Transverse colon (tissue), 4 donors: ENCODE results near the gene SLC22A1.

Experiments used
- CTCF ChIP-seq, 5 experiments: fragments of 200-600 bp in 3 of 5; fragments of 450-650 bp in 2 of 5; sonication (generic) in 3 of 5; IDR thresholded peaks; 1 replicate in 2 of 5; 2 replicates in 3 of 5; pipeline ENCODE4 v1.5.1; 2016 to 2017; ENCODE audit warnings: antibody characterized with exemption in 5 of 5, inconsistent platforms in 3 of 5, mild to moderate bottlenecking in 2 of 5, moderate library complexity in 1 of 5
- POLR2AphosphoS5 ChIP-seq, 3 donors: sonication (generic); formaldehyde crosslinking; IDR thresholded peaks; one replicate each; pipeline ENCODE4 v1.6.1; 2016; ENCODE audit warnings: antibody characterized with exemption in 3 of 3

GRCh38 chr6:160129881-160130615, 8.4 kb downstream of the SLC22A1 start:
- TF ChIP-seq CTCF (IDR thresholded peaks at IDR 0.05) (no peak), POLR2AphosphoS5 (IDR thresholded peaks at IDR 0.05) (no peak)
